HEK293 (cell line): ENCODE measurements around the gene CCDC92B.
A peak's percentile ranks its signal among the peaks of the same experiment; 100 is the strongest.

Experiments
- CTCF ChIA-PET: fragments of 350-600 bp; formaldehyde crosslinking; extraction: SDS; loops from one replicate; lab custom pipeline; 2021; ENCODE audit warnings: antibody characterized with exemption; lab: Yijun Ruan, JAX
- POLR2A ChIA-PET: fragments of 300-600 bp; formaldehyde crosslinking; extraction: SDS; loops from one replicate; lab custom pipeline; 2020; ENCODE audit warnings: antibody characterized with exemption, inconsistent platforms; lab: Yijun Ruan, JAX
- H3K27ac ChIP-seq: fragments of 200-500 bp; sonication (Bioruptor generic); 2 replicates; pipeline ENCODE4 v1.5.1; 2014; ENCODE audit warnings: low read depth, low read length, control low read depth, inconsistent platforms; ENCODE audit errors: extremely low read depth
- H3K36me3 ChIP-seq, 2 experiments: fragments of 200-500 bp in 1 of 2; sonication (Bioruptor generic) in 1 of 2; 1 replicate in 1 of 2; 2 replicates in 1 of 2; pipeline ENCODE4 v1.5.1; 2014 to 2017; ENCODE audit warnings: inconsistent platforms in 2 of 2, low read length in 2 of 2; ENCODE audit not compliant: control insufficient read depth in 2 of 2, insufficient read depth in 1 of 2
- H3K4me1 ChIP-seq: fragments of 200-500 bp; sonication (Bioruptor generic); 2 replicates; pipeline ENCODE4 v1.5.1; 2014; ENCODE audit warnings: mild to moderate bottlenecking, low read length, inconsistent platforms; ENCODE audit not compliant: control insufficient read depth, insufficient read depth
- H3K4me3 ChIP-seq: 2 replicates; pipeline ENCODE4 v1.5.1; 2011; ENCODE audit warnings: low read depth, mild to moderate bottlenecking, control low read depth, low read length, moderate library complexity
- H3K9me3 ChIP-seq: fragments of 200-500 bp; sonication (Bioruptor generic); 2 replicates; pipeline ENCODE4 v1.5.1; 2014; ENCODE audit warnings: low read depth, low read length, inconsistent platforms; ENCODE audit not compliant: control insufficient read depth, insufficient read depth
- BCL11B ChIP-seq: fragments of 450-650 bp; formaldehyde crosslinking; IDR thresholded peaks from 2 replicates; pipeline ENCODE4 v1.5.1; 2016; ENCODE audit warnings: low read depth, missing biosample characterization, missing genetic modification characterization
- HOXC10 ChIP-seq: sonication (generic); formaldehyde crosslinking; IDR thresholded peaks from 2 replicates; pipeline ENCODE4 v1.8.1; 2023; ENCODE audit warnings: mild to moderate bottlenecking, missing genetic modification reagents
- KLF16 ChIP-seq: fragments of 450-650 bp; formaldehyde crosslinking; IDR thresholded peaks from 2 replicates; pipeline ENCODE4 v1.5.1; 2017; ENCODE audit warnings: missing biosample characterization, missing genetic modification characterization
- KLF8 ChIP-seq: fragments of 450-650 bp; formaldehyde crosslinking; IDR thresholded peaks from 2 replicates; pipeline ENCODE4 v1.5.1; 2016; ENCODE audit warnings: missing biosample characterization, missing genetic modification characterization
- OSR2 ChIP-seq: fragments of 450-650 bp; formaldehyde crosslinking; IDR thresholded peaks from 2 replicates; pipeline ENCODE4 v1.5.1; 2016; ENCODE audit warnings: missing biosample characterization, missing genetic modification characterization
- SCRT2 ChIP-seq: fragments of 450-650 bp; formaldehyde crosslinking; IDR thresholded peaks from 2 replicates; pipeline ENCODE4 v1.5.1; 2016; ENCODE audit warnings: missing biosample characterization, missing genetic modification characterization
- ZFHX2 ChIP-seq: fragments of 450-650 bp; formaldehyde crosslinking; conservative IDR thresholded peaks from 2 replicates; pipeline ENCODE4 v1.5.1; 2016; ENCODE audit warnings: missing biosample characterization, missing genetic modification characterization
- ZIC2 ChIP-seq: fragments of 450-650 bp; formaldehyde crosslinking; IDR thresholded peaks from 2 replicates; pipeline ENCODE4 v1.5.1; 2016; ENCODE audit warnings: missing biosample characterization, missing genetic modification characterization
- ZNF10 ChIP-seq: fragments of 450-650 bp; formaldehyde crosslinking; IDR thresholded peaks from 2 replicates; pipeline ENCODE4 v1.5.1; 2017; ENCODE audit warnings: missing biosample characterization, missing genetic modification characterization
- ZNF121 ChIP-seq: fragments of 450-650 bp; formaldehyde crosslinking; IDR thresholded peaks from 2 replicates; pipeline ENCODE4 v1.5.1; 2016; ENCODE audit warnings: missing biosample characterization, missing genetic modification characterization
- ZNF155 ChIP-seq: fragments of 450-650 bp; formaldehyde crosslinking; IDR thresholded peaks from 2 replicates; pipeline ENCODE4 v1.5.1; 2016; ENCODE audit warnings: missing biosample characterization, missing genetic modification characterization
- ZNF202 ChIP-seq: fragments of 450-650 bp; formaldehyde crosslinking; IDR thresholded peaks from 2 replicates; pipeline ENCODE4 v1.5.1; 2016; ENCODE audit warnings: missing biosample characterization, missing genetic modification characterization, borderline replicate concordance
- ZNF223 ChIP-seq: fragments of 450-650 bp; formaldehyde crosslinking; IDR thresholded peaks from 2 replicates; pipeline ENCODE4 v1.5.1; 2016; ENCODE audit warnings: missing biosample characterization, missing genetic modification characterization
- ZNF423 ChIP-seq: fragments of 450-650 bp; formaldehyde crosslinking; IDR thresholded peaks from 2 replicates; pipeline ENCODE4 v1.5.1; 2016; ENCODE audit warnings: missing biosample characterization, missing genetic modification characterization
- ZNF548 ChIP-seq: fragments of 450-650 bp; formaldehyde crosslinking; IDR thresholded peaks from 2 replicates; pipeline ENCODE4 v1.5.1; 2016; ENCODE audit warnings: missing biosample characterization, missing genetic modification characterization
- ZNF561 ChIP-seq: fragments of 450-650 bp; IDR thresholded peaks from 2 replicates; pipeline ENCODE4 v1.5.1; 2018; ENCODE audit warnings: missing biosample characterization, missing genetic modification characterization, borderline replicate concordance
- ZNF610 ChIP-seq: fragments of 450-650 bp; formaldehyde crosslinking; IDR thresholded peaks from 2 replicates; pipeline ENCODE4 v1.5.1; 2016; ENCODE audit warnings: missing biosample characterization, missing genetic modification characterization, borderline replicate concordance
- ZNF624 ChIP-seq: fragments of 450-650 bp; formaldehyde crosslinking; IDR thresholded peaks from 2 replicates; pipeline ENCODE4 v1.5.1; 2017; ENCODE audit warnings: missing biosample characterization, missing genetic modification characterization
- ZNF660 ChIP-seq: fragments of 450-650 bp; IDR thresholded peaks from 2 replicates; pipeline ENCODE4 v1.5.1; 2018; ENCODE audit warnings: missing biosample characterization, mild to moderate bottlenecking, missing genetic modification characterization
- ZNF701 ChIP-seq: fragments of 450-650 bp; formaldehyde crosslinking; IDR thresholded peaks from 2 replicates; pipeline ENCODE4 v1.5.1; 2016; ENCODE audit warnings: missing biosample characterization, missing genetic modification characterization
- ZNF837 ChIP-seq: fragments of 450-650 bp; formaldehyde crosslinking; IDR thresholded peaks from 2 replicates; pipeline ENCODE4 v1.5.1; 2016; ENCODE audit warnings: missing biosample characterization, missing genetic modification characterization
- ZSCAN16 ChIP-seq: fragments of 450-650 bp; formaldehyde crosslinking; IDR thresholded peaks from 2 replicates; pipeline ENCODE4 v1.5.1; 2016; ENCODE audit warnings: missing biosample characterization, missing genetic modification characterization
- ZSCAN30 ChIP-seq: fragments of 450-650 bp; IDR thresholded peaks from 2 replicates; pipeline ENCODE4 v1.5.1; 2018; ENCODE audit warnings: missing biosample characterization, mild to moderate bottlenecking, missing genetic modification characterization, moderate library complexity
- TF ChIP-seq, protein P1 (sequence below): fragments of 450-650 bp; formaldehyde crosslinking; IDR thresholded peaks from 2 replicates; pipeline ENCODE4 v1.5.1; 2016; ENCODE audit warnings: missing biosample characterization, missing genetic modification characterization
- TF ChIP-seq, protein P2 (sequence below): fragments of 450-650 bp; formaldehyde crosslinking; IDR thresholded peaks from 2 replicates; pipeline ENCODE4 v1.5.1; 2016; ENCODE audit warnings: missing biosample characterization, missing genetic modification characterization
- TF ChIP-seq, protein P3 (sequence below): fragments of 450-650 bp; formaldehyde crosslinking; optimal IDR thresholded peaks from 2 replicates; pipeline ENCODE3; 2016; ENCODE audit warnings: missing biosample characterization, mild to moderate bottlenecking, missing genetic modification characterization
- TF ChIP-seq, protein P4 (sequence below): fragments of 450-650 bp; IDR thresholded peaks from 2 replicates; pipeline ENCODE4 v1.5.1; 2018; ENCODE audit warnings: missing biosample characterization, mild to moderate bottlenecking, missing genetic modification characterization
- TF ChIP-seq, protein P5 (sequence below): fragments of 450-650 bp; formaldehyde crosslinking; IDR thresholded peaks from 2 replicates; pipeline ENCODE4 v1.5.1; 2016; ENCODE audit warnings: missing biosample characterization, missing genetic modification characterization
- TF ChIP-seq, protein P6 (sequence below): fragments of 450-650 bp; formaldehyde crosslinking; IDR thresholded peaks from 2 replicates; pipeline ENCODE4 v1.5.1; 2016; ENCODE audit warnings: missing biosample characterization, missing genetic modification characterization

Gene CCDC92B

DNA sequence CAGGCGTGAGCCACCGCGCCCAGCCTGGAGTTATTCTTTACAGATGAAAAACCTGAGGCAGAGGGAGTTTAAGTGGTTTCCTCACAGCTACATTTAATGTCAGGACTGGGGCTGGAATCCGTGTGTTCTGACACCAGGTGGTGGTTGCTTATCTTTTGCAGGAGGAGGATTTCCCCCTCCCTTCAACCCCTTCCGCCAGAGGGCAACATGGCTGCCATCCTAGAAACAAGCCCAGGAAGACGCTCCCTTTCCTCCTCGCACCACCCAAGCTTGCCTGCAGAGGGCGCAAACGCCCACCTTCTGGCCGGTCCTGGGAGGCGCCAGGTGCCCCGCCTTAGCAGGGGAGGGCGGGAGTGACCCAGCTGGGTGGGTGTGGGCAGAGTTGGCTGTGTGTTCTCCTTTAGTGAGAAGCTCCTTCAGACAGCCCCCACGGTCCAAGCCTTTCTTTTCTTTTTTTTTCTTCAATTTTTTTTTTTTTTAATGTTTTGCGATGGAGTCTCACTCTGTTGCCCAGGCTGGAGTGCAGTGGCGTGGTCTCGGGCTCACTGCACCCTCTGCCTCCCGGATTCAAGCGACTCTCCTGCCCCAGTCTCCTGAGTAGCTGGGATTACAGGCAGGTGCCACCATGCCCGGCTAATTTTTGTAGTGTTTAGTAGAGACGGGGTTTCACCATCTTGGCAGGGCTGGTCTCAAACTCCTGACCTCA is 36.9 kb upstream of the CCDC92B start:
- no peaks in the 10 kb centered on the region for H3K9me3 ChIP-seq
- H3K27ac ChIP-seq = no peak overlapping the region
- H3K36me3 ChIP-seq = no peaks in the 10 kb centered on the region
- ChIA-PET CTCF (interaction anchor here (0.5 to 2.6 kb wide), 41 partner anchors 8 to 868 kb away, joined by 3 to 17 read pairs (median 4); partner anchors contain the start of gene RAP1GAP2), POLR2A (interaction anchor here (0.6 to 1.1 kb wide), 6 partner anchors 8 to 850 kb away, joined by 3 to 6 read pairs (median 3); partner anchors contain the start of genes CTNS and SHPK)
- no peak overlapping the region for H3K4me3 ChIP-seq
- H3K4me1 ChIP-seq = no peaks in the 10 kb centered on the region
- TF ChIP-seq ZNF155 (tag by site-specific recombination) (no peak), ZNF561 (tag by site-specific recombination) (peak; percentile 80; the same call in 1 of the 2 replicates), OSR2 (no peak), BCL11B (tag by site-specific recombination) (no peak), ZNF624 (no peak), ZNF610 (peak; percentile 37; the same call in 1 of the 2 replicates), ZNF121 (peak; percentile 80), ZNF202 (tag by site-specific recombination) (no peak), KLF16 (tag by site-specific recombination) (peak; percentile 66; the same call in 1 of the 2 replicates), ZNF223 (tag by site-specific recombination) (no peak), ZNF837 (no peak), ZNF548 (tag by site-specific recombination) (no peak), ZSCAN30 (tag by site-specific recombination) (0 out of 2 replicates have a peak, but pooled peaks have one; percentile 35), ZIC2 (tag by site-specific recombination) (peak; percentile 17; the same call in 1 of the 2 replicates), ZNF10 (peak; percentile 95), ZSCAN16 (no peak), KLF8 (tag by site-specific recombination) (peak; percentile 67; the same call in 1 of the 2 replicates), HOXC10 (CRISPR knock-in tag) (no peak), ZNF423 (tag by site-specific recombination) (no peak), ZFHX2 (peak; percentile 93), ZNF701 (tag by site-specific recombination) (no peak), ZNF660 (no peak), SCRT2 (tag by site-specific recombination) (no peak)
- TF ChIP-seq, protein P1, sequence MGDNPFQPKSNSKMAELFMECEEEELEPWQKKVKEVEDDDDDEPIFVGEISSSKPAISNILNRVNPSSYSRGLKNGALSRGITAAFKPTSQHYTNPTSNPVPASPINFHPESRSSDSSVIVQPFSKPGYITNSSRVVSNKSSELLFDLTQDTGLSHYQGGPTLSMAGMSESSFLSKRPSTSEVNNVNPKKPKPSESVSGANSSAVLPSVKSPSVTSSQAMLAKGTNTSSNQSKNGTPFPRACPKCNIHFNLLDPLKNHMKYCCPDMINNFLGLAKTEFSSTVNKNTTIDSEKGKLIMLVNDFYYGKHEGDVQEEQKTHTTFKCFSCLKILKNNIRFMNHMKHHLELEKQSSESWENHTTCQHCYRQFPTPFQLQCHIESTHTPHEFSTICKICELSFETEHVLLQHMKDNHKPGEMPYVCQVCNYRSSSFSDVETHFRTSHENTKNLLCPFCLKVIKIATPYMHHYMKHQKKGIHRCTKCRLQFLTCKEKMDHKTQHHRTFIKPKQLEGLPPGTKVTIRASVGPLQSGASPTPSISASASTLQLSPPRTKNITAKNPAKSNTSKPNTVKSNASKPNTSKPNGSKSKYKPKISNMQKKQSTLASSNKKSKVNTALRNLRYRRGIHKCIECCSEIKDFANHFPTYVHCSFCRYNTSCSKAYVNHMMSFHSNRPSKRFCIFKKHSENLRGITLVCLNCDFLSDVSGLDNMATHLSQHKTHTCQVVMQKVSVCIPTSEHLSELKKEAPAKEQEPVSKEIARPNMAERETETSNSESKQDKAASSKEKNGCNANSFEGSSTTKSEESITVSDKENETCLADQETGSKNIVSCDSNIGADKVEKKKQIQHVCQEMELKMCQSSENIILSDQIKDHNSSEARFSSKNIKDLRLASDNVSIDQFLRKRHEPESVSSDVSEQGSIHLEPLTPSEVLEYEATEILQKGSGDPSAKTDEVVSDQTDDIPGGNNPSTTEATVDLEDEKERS (tag by site-specific recombination) = 0 out of 2 replicates have a peak, but pooled peaks have one; percentile 40
- TF ChIP-seq, protein P2, sequence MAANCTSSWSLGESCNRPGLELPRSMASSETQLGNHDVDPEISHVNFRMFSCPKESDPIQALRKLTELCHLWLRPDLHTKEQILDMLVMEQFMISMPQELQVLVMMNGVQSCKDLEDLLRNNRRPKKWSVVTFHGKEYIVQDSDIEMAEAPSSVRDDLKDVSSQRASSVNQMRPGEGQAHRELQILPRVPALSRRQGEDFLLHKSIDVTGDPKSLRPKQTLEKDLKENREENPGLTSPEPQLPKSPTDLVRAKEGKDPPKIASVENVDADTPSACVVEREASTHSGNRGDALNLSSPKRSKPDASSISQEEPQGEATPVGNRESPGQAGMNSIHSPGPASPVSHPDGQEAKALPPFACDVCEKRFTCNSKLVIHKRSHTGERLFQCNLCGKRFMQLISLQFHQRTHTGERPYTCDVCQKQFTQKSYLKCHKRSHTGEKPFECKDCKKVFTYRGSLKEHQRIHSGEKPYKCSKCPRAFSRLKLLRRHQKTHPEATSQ (tag by site-specific recombination) = no peak
- TF ChIP-seq, protein P3, sequence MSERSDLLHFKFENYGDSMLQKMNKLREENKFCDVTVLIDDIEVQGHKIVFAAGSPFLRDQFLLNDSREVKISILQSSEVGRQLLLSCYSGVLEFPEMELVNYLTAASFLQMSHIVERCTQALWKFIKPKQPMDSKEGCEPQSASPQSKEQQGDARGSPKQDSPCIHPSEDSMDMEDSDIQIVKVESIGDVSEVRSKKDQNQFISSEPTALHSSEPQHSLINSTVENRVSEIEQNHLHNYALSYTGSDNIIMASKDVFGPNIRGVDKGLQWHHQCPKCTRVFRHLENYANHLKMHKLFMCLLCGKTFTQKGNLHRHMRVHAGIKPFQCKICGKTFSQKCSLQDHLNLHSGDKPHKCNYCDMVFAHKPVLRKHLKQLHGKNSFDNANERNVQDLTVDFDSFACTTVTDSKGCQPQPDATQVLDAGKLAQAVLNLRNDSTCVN (tag by site-specific recombination) = no peak
- TF ChIP-seq, protein P4, sequence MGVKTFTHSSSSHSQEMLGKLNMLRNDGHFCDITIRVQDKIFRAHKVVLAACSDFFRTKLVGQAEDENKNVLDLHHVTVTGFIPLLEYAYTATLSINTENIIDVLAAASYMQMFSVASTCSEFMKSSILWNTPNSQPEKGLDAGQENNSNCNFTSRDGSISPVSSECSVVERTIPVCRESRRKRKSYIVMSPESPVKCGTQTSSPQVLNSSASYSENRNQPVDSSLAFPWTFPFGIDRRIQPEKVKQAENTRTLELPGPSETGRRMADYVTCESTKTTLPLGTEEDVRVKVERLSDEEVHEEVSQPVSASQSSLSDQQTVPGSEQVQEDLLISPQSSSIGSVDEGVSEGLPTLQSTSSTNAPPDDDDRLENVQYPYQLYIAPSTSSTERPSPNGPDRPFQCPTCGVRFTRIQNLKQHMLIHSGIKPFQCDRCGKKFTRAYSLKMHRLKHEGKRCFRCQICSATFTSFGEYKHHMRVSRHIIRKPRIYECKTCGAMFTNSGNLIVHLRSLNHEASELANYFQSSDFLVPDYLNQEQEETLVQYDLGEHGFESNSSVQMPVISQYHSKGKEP = no peak
- TF ChIP-seq, protein P5, sequence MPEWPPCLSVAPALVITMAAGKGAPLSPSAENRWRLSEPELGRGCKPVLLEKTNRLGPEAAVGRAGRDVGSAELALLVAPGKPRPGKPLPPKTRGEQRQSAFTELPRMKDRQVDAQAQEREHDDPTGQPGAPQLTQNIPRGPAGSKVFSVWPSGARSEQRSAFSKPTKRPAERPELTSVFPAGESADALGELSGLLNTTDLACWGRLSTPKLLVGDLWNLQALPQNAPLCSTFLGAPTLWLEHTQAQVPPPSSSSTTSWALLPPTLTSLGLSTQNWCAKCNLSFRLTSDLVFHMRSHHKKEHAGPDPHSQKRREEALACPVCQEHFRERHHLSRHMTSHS (tag by site-specific recombination) = no peak
- TF ChIP-seq, protein P6, sequence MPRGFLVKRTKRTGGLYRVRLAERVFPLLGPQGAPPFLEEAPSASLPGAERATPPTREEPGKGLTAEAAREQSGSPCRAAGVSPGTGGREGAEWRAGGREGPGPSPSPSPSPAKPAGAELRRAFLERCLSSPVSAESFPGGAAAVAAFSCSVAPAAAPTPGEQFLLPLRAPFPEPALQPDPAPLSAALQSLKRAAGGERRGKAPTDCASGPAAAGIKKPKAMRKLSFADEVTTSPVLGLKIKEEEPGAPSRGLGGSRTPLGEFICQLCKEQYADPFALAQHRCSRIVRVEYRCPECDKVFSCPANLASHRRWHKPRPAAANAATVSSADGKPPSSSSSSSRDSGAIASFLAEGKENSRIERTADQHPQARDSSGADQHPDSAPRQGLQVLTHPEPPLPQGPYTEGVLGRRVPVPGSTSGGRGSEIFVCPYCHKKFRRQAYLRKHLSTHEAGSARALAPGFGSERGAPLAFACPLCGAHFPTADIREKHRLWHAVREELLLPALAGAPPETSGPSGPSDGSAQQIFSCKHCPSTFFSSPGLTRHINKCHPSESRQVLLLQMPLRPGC = no peak
